Colon (tissue), 2 donors: ENCODE measurements around the gene EXOC6B.
"Not testable (repeated sequence)": the region's sequence is repeated elsewhere in the genome, so short reads cannot be mapped to it uniquely, and the experiment has no call there.

Source experiments
- FAIRE-seq: peaks from 2 replicates; lab custom pipeline; 2012; peaks lifted over from hg19 to GRCh38; lab: Jason Lieb, UNC
- donor health status: control.
- donor health status: control.

EXOC6B gene

DNA sequence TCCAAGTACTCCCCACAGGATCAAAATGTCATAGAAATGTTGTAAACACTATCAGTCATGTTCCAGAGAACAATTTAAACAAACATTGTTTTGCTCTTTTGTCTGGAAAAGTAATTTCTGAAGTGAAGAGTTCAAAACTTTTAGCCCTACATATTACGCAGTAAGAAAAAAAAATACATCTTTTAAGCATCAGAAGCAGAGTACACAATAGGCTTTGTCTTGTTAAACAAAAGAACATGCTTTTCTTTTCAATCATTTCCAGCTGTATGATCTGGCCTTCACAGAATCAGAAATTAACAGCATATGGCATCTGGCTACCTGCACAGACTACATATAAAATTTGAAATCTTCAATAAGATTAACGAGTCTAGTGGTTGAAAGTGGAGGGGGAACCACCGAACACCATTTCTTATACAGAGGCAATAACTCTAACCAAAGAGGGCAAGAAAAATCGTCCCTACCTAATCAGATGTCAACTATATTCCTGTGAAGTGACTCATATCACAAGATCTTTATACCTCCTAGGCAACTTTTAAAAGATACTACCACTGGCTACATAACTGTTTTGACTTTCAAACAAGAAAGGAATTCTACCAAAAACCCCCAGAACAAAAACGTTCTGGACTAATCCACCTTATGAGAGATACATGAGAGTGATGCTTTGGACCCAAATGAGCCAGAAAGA lies 149.3 kb downstream of the EXOC6B start:
- no peak for FAIRE-seq

DNA sequence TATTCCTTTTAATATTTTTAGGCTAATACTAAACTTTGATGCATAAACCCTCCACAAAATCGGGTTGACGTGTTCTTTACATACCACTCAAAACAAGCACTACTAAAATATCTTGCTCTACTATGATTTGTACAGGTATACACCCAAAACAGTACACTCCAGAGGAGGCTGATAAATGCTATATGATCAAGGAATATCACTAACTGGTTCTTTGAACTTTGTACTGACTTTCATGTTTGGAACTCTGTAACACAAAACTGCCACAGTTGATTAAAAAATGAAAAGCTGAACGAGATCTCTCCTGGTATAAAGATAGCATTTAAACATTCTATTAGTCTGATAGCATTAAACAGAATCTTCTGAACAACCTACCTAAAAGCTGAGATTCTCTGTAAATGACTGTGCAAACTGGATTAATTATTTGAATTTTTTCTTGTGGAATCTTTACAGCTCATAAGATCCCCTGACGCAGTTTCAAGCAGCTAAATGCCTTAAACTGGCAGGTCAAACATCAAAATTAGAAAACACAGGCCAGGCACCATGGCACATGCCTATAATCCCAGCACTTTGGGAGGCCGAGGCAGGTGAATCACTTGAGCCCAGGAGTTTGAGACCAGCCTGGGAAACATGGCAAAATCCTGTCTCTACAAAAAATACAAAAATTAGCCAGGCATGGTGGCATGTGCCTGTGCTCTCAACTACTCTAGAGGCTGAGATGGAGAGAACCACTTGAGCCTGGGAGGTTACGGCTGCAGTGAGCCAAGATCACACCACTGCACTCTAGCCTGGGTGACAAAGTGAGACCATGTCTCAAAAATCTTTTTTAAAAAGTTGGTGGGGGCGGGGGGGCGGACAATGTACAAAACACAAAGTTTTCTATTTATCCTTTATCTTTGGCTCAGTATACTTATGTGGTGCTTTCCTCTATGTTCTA lies 150.6 kb downstream of the EXOC6B start:
- no peak for FAIRE-seq

DNA sequence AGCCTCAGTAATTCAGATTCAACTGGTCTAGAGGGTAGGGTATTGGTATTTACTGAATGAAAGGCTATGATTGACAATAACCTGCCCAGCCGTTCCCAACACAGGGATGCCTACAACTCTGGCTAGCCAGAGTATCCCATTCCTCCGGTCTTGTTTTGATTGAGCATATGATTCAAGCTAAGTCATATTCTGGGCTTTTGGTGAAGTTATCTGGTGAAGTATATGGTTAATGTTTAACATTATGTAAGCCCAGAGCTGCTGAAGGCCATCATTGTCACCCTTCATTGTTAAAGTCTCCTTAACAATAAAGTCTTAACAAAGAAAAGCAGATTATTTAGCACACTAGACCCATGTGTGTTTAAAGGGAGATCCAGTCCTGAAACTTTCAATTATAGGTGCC lies 152.6 kb downstream of the EXOC6B start:
- FAIRE-seq = no peak

DNA sequence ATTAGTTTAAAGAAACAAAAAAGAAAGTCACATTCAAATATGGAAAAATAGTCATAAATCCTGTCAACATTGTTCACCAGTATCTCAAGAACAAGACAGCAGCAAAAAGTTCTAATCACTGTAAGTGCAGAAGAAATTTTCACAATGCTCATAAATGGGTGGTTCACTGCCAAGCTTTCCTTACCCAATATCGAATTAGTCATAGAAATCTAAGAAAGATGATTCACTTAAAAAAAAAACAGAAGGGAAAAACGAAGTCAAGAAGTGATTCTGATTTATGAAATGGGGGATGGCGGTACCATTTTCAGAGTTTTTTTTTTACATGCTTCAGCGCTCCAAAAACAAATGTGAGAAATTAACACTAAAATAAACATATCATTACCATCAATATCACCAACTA lies 156.7 kb downstream of the EXOC6B start:
- no peak for FAIRE-seq

DNA sequence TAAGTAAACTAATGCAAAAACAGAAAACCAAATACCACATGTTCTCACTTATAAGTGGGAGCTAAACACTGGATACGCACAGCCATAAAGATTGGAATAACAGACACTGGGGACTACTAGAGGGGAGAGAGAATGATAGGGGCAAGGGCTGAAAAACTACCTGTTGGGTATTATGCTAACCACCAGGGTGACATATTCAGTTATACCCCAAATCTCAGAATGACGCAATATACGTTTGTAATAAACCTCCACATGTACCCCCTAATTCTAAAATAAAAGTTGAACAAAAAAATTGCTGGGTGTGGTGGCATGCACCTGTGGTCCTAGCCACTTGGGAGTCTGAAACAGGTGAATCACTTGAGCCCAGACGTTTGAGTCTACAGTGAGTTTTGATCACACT lies 157.2 kb downstream of the EXOC6B start:
- FAIRE-seq = no peak

DNA sequence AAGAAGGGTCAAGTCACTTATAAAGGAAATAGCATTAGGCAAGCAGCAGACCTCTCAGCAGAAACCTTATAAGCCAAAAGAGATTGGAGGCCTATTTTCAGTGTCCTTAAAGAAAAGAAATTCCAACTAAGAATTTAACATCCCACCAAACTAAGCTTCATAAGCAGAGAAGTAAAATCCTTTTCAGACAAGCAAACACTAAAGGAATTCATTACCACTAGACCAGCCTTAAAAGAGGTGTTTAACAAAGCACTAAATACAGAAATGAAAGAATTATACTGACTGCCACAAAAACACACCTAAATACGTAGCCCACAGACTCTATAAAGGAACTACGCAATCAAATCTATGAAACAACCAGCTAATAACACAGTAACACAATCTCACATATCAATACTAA lies 160.4 kb downstream of the EXOC6B start:
- no peak for FAIRE-seq

DNA sequence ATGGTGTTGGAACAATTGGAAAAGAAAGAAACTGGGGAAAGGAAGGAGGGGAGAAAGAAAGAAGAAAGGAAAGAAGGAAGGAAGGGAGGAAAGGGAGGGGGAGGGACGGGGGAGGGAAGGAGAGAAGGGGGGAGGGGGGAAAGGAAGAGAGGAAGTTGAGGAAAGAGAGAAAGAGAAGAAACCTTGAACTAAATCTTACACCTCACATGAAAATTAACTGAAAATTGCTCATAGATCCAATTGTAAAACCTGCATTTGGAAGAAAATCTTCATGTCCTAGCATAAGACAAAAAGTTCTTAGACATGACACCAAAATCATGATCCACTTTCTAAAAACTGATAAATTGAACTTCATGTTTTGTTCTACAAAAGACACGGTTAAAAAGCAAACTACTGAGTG lies 163.8 kb downstream of the EXOC6B start:
- no peak for FAIRE-seq

DNA sequence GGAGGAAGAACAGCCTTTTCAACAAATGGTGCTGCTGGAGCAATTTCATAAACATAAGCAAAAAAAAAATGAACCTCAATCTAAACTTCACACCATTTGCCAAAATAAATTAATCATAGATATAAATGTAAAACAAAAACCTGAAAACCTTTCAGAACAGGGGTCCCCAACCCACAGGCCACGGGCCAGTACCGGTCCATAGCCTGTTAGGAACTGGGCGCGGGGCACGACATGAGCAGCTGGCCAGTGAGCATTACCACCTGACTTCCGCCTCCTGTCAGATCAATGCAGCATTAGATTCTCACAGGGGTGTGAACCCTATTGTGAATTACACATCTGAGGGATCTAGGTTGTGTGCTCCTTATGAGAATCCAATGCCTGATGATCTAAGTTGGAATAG lies 176.0 kb downstream of the EXOC6B start:
- FAIRE-seq = no peak

DNA sequence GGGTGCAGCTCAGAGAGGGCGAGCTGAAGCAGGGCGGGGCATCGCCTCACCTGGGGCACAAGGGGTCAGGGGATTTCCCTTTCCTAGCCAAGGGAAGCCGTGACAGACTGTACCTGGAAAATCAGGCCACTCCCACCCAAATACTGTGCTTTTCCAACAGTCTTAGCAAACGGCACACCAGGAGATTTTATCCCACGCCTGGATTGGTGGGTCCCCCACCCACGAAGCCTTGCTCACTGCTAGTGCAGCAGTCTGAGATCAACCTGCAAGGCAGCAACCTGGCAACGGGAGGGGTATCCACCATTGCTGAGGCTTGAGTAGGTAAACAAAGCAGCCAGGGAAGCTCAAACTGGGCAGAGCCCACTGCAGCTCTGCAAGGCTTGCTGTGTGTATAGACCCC lies 184.6 kb downstream of the EXOC6B start:
- FAIRE-seq = not testable (repeated sequence)

DNA sequence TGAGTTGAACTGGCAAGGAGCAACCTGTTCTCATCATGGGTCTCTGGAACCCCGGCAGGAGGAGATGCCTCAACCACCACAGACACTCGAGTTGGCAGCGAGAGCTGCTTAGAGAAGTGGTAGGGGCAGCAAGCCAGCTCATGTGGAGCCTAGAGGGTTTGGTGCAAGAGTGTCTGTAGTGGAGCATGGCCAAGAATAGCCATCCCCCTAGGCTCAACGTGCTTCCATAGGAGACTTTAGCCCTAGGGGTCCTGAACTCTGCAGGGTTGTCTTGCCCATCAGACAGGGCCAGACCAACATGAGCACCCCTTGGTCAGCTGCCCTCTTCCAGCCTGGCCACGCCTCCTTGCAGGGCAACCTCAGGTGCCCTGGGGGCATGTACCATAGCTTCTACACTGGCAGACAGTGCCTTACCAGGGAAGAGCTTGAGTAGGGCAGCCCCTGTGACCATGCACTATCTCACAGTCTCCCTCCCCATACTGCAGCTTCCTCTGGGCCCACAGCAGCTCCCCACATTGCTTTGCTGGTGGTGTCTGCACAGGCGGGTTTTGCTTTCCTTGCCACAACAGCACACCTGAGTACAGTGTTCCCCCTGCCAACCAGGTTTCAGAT lies 187.1 kb downstream of the EXOC6B start:
- no peak for FAIRE-seq

DNA sequence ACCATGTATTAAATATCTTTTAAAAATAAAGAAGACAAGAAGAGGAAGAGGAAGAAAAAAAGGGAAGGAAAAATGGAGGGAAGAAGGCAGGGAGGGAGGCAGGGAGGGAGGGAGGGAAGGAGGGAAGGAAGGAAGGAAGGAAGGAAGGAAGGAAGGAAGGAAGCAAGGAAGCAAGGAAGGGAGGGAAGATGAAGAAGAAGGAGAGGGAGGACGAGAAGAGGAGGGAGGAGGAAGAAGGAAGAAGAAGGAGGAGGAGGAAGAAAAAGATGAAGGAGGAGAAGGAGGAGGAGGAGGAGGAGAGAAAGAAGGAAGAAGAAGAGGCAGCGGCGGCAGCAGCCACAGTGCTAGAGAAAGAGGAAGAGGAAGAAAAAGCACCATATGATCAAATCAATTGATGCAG lies 189.6 kb downstream of the EXOC6B start:
- no peak for FAIRE-seq

DNA sequence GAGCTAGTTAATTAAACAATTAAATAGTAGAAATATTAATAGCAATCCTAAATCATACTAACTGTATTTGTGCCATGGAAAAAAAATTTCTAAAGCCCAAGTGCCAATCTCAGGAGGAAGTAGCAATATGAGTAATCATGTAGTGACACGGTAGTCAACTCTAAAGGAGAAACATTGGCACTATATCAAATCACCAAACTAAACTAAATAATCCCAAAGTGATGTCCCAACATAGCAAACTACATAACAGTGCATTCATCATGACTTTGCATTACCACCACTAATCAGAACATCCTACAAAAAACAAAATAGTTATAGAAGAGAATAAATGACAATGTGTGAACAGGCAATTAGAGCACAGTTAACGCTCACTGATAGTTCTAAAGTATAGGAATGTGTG lies 195.1 kb downstream of the EXOC6B start:
- FAIRE-seq = no peak

DNA sequence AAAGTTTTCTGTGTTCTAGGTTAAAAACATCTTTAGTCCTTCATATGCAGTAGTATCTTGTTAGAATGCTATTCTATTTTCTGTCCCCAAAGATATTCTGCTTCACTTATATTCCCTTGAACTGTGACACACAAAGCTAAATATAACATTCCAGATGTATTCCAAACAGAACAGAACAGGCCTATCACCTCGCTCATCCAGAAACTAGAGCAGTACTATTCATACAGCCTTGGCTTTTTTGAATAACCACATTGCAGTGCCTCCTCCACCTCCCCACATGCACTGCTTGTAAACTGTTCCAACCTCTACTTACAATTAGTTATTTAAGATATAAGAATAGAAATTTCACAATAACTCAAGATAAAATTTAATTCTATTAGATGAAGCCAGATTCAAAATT lies 196.8 kb downstream of the EXOC6B start:
- FAIRE-seq = no peak

DNA sequence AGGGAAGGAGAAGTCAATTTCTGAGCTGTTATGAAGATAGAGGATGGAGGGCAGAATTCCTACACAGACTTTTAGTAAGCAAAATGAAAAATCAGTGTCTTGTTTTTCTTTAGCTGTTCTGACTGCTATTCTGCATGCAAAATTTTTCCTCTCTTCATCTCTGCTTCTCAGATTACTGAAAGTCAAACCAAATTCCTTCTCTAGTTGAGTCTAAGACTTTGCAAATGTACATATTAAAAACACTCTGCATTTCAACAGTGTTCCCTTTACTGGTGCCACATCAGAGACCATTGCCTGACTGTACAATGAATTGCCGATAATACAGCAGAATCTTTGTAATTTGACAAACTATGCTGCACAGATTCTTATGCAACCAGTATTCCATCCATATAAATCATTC lies 198.8 kb downstream of the EXOC6B start:
- no peak for FAIRE-seq

DNA sequence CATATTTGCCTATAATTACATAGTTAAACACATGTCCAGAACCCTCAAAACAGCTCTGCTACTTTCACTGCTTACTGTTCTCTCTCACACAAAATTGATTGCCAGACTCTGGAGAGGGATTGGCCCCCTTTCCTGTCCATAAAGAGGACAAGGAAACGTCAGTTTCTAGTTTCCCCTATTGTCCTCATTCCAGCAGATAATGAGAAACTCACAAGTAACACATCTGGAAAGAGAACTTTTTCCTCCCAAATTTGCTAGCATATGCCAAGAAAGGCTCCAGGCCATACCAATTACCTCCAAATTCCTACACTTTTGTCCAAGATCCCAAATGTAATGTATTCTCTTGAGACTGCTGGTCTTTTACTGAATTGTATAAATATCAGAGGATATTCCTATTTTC lies 200.5 kb downstream of the EXOC6B start:
- no peak for FAIRE-seq

DNA sequence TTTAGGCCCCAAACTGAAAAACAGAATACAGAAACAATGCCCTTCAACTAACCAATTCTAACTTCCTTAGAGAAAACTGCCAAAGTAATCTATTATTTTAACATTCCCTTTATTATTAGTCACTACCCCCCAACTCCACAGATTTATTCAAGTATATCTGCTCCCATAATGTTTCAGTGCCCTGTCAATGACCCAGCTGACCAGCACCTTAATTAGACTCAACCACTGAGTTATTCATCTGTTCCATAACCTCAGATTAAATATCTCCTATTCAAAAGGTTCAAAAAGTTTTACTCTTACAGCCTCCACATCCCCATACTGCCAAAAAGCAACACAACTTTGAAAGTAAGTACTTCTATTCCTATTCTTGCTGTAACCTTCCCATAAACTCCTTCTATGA lies 202.4 kb downstream of the EXOC6B start:
- FAIRE-seq = no peak

DNA sequence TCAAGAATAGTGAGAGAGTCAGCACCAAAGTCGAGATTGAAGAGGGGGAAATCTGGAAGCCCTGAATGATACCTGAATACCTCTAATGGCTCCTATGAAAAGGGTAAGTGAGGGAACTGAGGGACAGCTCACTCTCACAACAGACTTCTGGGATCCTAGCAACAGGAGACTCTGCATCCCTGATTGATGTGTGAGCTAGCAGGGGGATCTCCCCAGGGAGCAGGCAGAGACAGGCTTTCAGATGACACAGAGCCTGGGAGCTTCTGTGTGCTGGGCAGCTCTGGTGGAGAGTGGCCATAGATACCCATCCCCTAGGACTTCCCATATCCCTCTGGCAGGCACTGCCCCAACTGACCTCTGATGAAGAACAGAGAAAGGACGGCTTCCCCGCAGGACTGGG lies 206.2 kb downstream of the EXOC6B start:
- no peak for FAIRE-seq

DNA sequence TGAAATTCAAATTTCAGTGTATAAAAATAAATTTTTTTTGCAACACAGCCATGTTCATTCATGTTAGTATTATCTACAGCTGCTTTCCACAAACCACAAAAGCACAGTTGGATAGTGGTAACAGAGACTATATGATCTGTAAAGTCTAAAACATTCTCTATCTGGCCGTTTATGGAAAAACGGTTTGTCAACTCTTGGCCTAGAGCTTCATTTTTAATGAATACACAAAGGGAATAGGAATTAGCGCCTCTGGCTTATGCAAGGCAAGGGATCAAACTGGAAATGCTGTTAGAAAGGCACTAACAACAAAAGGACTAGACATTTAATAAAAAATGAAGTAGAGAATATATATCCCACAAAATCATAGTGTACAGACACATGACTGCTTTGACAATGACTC lies 211.9 kb downstream of the EXOC6B start:
- no peak for FAIRE-seq

DNA sequence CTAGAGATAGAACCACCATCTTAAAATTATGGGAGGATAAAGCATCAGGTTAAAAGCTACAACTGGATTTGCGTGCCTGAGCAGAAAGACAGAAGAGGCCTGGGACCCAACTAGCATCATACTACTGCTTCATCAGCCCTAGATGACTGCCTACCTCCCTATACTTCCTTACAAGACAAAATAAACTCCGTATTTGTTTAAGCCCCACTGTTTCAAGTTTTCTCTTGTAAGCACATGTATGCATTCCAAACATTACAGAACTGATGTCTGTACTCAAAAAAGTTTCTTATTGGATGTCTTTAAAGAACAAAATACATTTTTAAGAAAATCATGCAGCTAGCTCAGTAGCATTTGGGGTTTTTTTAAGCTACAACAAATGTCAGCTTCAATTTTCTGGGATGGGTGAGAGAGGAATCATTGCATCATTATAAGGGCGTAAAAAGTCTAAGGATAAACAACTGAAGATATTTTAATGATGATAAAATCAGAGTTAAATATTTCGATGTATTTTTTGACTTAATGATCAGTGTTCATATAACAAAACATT lies 213.1 kb downstream of the EXOC6B start:
- FAIRE-seq = no peak

DNA sequence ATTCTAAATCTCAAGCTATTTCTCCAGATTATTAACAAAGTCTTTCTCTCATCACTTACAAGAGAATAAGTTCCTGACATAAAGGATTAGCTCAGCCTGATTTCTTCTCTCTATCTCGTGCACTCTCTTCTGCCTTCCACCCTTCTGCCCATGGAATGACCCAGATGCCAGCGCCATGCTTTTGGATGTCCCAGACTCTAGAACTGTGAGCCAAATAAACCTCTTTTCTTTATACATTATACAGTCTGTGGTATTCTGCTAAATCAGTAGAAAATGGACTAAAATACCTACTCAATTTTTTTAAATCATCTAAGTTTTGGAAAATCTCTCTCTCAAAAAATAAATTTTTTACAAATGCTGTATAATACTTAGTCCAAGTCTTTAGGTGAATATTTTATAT lies 218.6 kb downstream of the EXOC6B start:
- no peak for FAIRE-seq

DNA sequence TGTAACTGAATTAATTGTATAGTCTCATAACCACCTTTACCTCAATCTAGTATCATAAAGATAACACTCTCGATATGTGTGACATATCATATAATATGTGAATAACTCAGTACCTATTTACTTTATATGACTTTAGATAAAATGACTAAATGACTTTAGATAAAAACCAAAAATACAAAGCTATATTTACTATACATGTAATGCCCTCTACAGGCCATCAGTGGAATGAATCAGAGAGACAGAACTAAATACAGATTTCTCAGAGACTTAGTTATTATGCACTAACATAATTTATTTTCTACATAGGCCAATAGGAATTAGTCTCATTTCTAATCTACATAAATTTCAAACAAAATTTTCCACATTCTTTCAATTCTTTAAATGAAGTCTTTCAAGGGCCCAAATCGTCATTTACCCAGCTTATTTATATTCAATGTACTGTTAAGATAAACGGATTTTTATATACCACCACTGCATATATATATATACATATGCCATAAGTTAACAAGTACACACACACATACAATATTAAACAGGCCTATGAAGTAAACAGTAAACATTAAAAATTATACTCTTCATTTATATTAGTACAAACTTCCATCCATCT lies 219.9 kb downstream of the EXOC6B start:
- peak; percentile 79 for FAIRE-seq

DNA sequence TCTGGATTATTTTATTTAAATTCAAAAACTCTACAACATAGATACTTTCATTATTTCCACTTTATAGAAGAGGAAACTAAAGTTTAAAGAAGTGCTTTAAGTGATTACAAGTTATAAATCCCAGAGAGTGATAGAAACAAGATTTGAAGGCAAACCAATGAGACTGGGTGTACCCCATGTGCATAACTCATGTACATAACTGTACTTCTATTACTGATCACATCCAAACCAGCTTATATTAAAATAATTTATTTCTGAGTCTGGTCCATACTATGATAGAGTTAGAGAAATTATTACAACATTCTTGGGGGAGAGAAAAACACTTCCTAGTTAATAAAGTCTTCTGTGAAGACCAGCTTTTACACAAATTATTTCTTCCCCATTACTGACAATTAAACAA lies 221.4 kb downstream of the EXOC6B start:
- FAIRE-seq = no peak

DNA sequence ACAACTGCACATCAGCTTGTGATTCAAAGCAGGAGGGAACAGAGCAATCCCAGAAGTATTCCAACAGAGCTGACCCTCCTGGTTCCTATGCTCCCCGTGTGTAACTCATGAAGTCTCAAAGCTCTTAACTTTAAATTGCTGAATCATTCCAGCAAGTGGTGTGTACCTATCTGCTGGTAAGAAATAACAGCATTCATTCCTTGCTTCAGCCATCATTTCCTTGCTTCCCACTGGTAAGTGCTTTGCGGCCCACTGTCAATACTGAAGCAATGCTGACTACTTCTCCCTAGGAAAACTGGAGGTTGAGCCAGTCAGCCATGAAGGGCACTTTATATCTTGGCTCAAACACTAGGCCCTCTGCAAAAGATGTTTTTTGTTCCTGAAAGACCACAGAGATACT lies 222.4 kb downstream of the EXOC6B start:
- no peak for FAIRE-seq
